ENCODE data around the gene NR5A1. TPM values are rescaled to one million over a fixed set of nuclear protein-coding genes. Genes with fewer than 3 reads are reported as not detected.

Gene NR5A1
- total and polyA plus RNA-seq, 2 experiments from 2014 or later = 0.21 TPM; not detected in 1

DNA sequence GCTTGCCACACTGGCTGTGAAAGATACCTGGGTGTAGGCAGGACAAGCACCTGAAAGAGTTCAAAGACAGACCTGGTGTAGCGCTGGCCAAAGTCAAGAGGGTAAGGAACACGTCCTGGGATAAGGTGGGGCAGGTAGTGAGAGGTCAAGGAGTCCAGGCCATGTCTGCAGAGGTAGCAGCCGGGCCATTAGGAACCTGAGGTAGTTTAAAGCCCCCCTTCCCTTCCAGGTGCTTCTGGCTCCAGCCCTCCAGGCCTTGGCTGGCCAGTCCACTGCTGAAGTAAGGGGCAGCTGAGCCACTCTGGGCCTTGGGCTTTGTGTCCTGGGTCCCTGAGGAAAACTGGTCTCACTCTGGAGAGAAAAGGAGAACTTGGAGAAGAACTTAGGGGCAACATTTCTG lies 13.9 kb upstream of the NR5A1 start (continued):
- TF ChIP-seq, protein P1, sequence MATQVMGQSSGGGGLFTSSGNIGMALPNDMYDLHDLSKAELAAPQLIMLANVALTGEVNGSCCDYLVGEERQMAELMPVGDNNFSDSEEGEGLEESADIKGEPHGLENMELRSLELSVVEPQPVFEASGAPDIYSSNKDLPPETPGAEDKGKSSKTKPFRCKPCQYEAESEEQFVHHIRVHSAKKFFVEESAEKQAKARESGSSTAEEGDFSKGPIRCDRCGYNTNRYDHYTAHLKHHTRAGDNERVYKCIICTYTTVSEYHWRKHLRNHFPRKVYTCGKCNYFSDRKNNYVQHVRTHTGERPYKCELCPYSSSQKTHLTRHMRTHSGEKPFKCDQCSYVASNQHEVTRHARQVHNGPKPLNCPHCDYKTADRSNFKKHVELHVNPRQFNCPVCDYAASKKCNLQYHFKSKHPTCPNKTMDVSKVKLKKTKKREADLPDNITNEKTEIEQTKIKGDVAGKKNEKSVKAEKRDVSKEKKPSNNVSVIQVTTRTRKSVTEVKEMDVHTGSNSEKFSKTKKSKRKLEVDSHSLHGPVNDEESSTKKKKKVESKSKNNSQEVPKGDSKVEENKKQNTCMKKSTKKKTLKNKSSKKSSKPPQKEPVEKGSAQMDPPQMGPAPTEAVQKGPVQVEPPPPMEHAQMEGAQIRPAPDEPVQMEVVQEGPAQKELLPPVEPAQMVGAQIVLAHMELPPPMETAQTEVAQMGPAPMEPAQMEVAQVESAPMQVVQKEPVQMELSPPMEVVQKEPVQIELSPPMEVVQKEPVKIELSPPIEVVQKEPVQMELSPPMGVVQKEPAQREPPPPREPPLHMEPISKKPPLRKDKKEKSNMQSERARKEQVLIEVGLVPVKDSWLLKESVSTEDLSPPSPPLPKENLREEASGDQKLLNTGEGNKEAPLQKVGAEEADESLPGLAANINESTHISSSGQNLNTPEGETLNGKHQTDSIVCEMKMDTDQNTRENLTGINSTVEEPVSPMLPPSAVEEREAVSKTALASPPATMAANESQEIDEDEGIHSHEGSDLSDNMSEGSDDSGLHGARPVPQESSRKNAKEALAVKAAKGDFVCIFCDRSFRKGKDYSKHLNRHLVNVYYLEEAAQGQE (IDR thresholded peaks at IDR 0.05; ENCODE audit: unreplicated experiment) = no peak
- TF ChIP-seq CREB1 (CRISPR knock-in tag; IDR thresholded peaks at IDR 0.05; ENCODE audit: low read depth) (no peak), JUNB (IDR thresholded peaks at IDR 0.05; ENCODE audit: unreplicated experiment) (no peak)
- TF ChIP-seq, protein P2, sequence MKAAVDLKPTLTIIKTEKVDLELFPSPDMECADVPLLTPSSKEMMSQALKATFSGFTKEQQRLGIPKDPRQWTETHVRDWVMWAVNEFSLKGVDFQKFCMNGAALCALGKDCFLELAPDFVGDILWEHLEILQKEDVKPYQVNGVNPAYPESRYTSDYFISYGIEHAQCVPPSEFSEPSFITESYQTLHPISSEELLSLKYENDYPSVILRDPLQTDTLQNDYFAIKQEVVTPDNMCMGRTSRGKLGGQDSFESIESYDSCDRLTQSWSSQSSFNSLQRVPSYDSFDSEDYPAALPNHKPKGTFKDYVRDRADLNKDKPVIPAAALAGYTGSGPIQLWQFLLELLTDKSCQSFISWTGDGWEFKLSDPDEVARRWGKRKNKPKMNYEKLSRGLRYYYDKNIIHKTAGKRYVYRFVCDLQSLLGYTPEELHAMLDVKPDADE (IDR thresholded peaks at IDR 0.05) = no peak

DNA sequence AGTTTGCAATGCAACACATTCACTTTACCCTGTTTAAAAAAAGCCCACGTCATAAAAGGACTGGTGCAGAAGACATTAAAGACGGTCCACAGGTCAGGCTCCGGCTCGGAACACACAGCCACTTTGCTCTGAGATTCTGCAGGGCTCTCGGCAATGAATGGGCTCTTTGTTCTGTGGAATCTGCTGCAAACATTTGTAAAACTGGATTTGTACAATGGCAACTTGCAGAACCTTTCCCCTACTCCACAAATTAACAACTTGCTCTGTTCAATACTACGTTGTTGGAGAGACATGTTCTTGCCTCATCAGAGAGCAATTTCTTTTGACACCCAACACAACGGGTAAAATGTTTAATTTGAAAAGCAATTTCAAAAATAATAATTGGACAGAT lies 13.0 kb upstream of the NR5A1 start:
- Mint-ChIP-seq H3K27me3 (ENCODE audit: insufficient read depth, low read depth, poor library complexity) (peaks cover 22% of the 10 kb centered on the region), H3K27ac (no peak overlapping the region), H3K9me3 (no peaks in the 10 kb centered on the region; the same call in 2 of the 3 replicates), H3K4me1 (peaks cover 13% of the 10 kb centered on the region), H3K4me3 (no peak overlapping the region), H3K36me3 (ENCODE audit: low read depth) (peaks cover 55% of the 10 kb centered on the region)
- Histone ChIP-seq H3K27me3 (ENCODE audit: insufficient read depth) (no peaks in the 10 kb centered on the region), H3K27ac (ENCODE audit: low read depth) (no peak overlapping the region), H3F3A (replicated peaks; ENCODE audit: low read depth) (no peaks in the 10 kb centered on the region; the same call in 1 of the 2 replicates), H4K20me1 (replicated peaks; ENCODE audit: insufficient read depth) (no peaks in the 10 kb centered on the region), H3K4me3 (no peak overlapping the region), H3K4me1 (ENCODE audit: insufficient read depth) (no peaks in the 10 kb centered on the region), H3K9me2 (ENCODE audit: insufficient read depth) (no peaks in the 10 kb centered on the region; the same call in 1 of the 2 replicates), H2AFZ (no peak overlapping the region), H3K79me2 (replicated peaks; ENCODE audit: insufficient read depth) (no peaks in the 10 kb centered on the region), H3K4me2 (no peak overlapping the region), H3K36me3 (ENCODE audit: insufficient read depth) (0 out of 2 replicates have a peak, but pooled peaks cover 7% of the 10 kb centered on the region)
- ATAC-seq (no peak), DNase-seq (ENCODE audit: low spot score) (no peak)
- TF ChIP-seq JUNB (IDR thresholded peaks at IDR 0.05; ENCODE audit: unreplicated experiment) = no peak
- no peak for TF ChIP-seq CTCF (conservative IDR thresholded peaks at IDR 0.05; ENCODE audit: low read depth in 2 of 2)
- no peak for TF ChIP-seq STAT1 (IDR thresholded peaks at IDR 0.05; ENCODE audit: unreplicated experiment)
- no peak for TF ChIP-seq ZNF114 (CRISPR knock-in tag; IDR thresholded peaks at IDR 0.05)
- no peak for TF ChIP-seq ZNF462 (CRISPR knock-in tag; IDR thresholded peaks at IDR 0.05)
- TF ChIP-seq, protein P2 (IDR thresholded peaks at IDR 0.05) = no peak
- no peak for TF ChIP-seq NANOG (IDR thresholded peaks at IDR 0.05; ENCODE audit: borderline replicate concordance)

All from GM23338 (cell line).